HS-5 (cell line): Measurements from ENCODE around the gene SLC37A1.

Experiments
- DNase-seq: peaks from one replicate; pipeline ENCODE4 v3.0.0-alpha.2; 2012; ENCODE audit warnings: low read depth

Gene SLC37A1

DNA sequence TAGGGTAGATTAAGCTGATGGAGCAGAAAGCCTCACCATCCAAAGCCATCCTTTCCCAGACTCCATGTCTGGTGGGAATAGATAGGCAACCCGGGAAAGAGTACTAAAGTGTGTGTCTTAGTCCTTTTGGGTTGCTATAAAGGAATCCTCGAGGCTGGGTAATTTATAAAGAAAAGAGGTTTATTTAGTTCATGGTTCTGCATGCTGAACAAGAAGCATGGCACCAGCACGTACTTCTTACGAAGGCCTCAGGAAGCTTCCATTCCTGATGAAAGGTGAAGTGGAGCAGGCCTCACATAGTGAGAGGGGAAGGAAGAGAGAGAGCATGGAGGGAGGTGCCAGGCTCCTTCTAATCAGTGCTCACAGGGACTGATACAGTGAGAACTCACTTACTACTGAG is 6.2 kb upstream of the SLC37A1 start:
- no peak for DNase-seq

DNA sequence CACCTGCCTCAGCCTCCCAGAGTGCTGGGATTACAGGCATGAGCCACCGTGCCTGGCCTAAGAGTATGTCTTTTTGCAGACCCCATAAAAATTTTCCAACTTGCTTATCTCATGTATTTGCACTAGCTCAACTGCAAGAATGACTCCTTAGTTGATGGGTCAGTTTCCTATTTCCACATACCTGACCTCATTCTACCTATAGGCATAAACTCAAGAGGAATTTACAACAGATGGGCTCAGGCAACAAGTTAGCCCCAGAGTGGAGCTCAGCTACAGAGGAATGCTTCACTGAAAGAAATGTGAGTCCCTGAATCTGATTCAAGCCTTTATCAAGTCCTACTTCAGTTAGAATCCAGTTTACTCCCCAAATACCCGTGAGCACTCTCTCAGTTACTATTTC is 5.3 kb upstream of the SLC37A1 start:
- no peak for DNase-seq

DNA sequence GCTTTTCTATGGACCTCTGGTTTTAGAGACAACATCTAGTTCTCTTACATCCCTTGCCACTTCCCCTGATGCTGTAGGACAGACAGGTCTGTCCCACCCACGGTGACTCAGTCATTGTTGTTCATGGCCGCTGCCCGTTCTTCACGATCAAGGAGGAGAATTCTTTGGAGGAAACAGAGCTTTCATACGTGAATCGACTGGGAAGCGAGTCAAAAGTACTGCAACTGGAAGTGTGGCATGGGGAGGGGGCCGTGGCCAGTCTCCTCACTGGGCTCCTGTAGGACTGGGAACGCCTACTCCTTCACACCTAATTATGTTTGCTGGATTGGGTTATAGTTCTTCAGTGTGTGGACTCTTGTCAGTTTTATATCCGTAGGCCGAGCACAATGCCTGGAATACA is 4.4 kb upstream of the SLC37A1 start:
- DNase-seq, result no peak

- no peak for DNase-seq
These were observed 1.2 kb upstream of the SLC37A1 start for GRCh38 chr21:42512346-42513034.

- no peak for DNase-seq
These were observed 582 bp downstream of the SLC37A1 start for GRCh38 chr21:42513985-42514882.

DNA sequence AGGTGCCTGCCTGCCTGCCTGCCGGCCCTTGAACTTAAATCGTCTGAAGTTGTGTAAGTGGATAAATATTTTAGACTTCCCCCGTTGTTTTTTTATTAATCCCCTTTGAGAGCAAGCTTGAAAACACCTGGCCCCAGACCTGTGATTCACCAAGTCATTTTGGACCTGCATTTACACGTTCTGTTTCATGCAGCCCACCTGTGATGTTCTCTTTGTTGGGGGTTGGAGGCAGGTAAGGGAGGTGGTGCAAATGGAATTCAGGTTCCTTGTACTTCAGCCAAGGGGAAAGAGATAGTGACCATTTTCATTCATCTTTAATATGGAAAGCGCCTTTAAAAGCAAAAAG is 1.2 kb downstream of the SLC37A1 start:
- DNase-seq, result no peak

GRCh38 chr21:42515708-42516502 is 2.3 kb downstream of the SLC37A1 start:
- no peak for DNase-seq

DNA sequence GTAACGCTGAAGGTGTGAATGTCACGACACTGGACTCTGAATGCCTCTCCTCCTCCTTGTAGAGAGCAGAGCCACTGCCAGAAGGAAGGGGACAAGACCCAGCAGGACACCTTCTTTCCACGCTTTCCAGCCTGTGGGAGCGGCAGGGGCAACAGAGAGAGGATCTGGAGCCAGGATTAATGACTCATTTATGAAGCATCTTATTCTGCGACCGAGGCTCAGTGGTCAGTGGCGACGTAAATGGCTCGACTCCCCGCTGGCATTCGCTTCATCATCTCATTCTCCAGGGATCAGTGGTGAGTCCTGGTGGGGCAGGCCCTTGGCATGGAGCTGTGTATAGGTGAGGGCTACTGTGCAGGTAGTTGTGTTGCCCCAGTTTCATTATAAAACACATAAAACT is 4.6 kb downstream of the SLC37A1 start:
- DNase-seq, result no peak

GRCh38 chr21:42518626-42519025 is 5.0 kb downstream of the SLC37A1 start:
- DNase-seq, result no peak

GRCh38 chr21:42520628-42521253 is 7.1 kb downstream of the SLC37A1 start:
- no peak for DNase-seq

DNA sequence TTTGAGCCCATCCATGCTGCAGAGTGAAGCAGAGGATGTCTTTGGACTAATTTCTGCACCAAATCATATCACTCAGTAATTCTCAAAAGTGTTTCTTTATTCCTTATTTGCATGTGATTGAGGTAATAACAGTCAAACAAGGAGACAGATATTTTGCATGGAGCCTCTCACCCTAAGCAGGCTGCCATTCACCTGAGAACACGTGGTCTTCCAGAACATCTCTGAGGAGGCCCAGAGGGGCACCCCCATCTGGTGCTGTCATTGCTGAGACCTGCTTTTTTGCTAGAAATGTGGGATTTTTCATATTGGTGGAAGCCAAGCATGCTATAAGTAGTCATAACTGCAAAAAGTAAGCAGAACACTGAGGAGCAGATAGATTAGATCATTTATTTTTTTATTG is 7.7 kb downstream of the SLC37A1 start:
- DNase-seq, result no peak

DNA sequence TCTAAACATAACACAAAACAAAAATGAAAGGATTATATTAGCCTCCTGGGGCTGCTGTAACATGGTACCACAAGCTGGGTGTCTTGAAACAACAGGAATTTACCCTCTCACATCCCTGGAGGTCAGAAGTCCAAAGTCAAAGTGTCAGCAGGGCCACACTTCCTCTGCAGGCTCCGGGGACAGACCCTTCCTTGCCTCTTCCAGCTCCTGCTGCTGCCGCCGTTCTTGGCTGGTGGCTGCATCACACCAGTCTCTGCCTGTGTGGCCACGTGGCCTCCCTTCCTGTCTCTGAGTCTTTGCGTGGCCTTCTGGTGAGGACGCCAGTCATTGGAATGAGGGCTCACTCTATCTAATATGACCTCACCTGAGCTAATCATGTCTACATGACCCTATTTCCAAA is 8.2 kb downstream of the SLC37A1 start:
- DNase-seq, result no peak

GRCh38 chr21:42522271-42522670 is 8.6 kb downstream of the SLC37A1 start:
- no peak for DNase-seq

GRCh38 chr21:42522771-42523170 is 9.1 kb downstream of the SLC37A1 start:
- DNase-seq, result no peak

DNA sequence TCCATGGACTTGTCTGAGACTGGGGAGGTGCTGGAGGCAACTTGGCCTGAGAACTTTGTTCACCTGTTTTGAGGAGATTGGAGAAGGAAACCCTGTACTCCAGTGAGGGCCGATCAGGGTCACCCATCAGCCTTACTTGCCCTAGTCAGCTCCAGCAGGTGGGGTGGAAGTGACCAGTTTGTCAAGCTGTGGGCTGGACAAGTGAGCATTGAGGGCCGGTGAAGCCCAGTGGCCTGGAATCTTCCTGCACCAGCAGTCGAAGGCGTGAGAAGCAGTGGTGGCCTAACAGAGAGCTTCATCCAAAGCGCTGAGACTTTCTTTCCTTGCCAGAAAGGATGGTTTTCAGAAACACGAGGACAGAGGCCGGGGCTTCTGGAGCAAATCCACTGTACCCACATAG is 9.6 kb downstream of the SLC37A1 start:
- no peak for DNase-seq

- DNase-seq, result no peak
These were observed 10.3 kb downstream of the SLC37A1 start for GRCh38 chr21:42523941-42524340.

- no peak for DNase-seq
These were observed 10.8 kb downstream of the SLC37A1 start for GRCh38 chr21:42524341-42525028.

DNA sequence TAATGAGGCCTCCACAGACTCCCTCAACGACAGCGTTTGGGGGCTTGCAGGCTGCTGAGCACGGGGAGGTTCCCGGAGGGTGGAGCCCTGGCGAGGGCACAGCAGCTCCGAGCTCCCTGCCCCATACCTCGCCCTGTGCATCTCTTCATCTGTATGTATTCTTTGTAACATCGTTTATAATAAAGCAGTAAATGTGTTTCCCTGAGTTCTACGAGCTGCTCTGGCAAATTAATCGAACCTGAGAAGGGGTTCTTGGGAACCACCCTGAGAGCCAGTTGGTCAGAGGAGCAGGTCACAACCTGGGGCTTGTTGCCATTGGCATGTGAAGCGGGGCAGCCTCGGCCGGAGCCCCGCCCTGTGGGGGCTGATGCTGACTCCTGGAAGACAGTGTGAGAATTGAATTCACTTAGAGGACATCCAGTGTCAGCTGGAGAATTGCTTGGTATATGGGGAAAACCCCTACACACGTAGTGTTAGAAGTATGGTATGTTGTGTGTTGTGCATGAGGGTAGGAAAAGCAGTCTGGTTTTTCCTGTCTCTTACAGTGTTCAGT is 11.5 kb downstream of the SLC37A1 start:
- no peak for DNase-seq

DNA sequence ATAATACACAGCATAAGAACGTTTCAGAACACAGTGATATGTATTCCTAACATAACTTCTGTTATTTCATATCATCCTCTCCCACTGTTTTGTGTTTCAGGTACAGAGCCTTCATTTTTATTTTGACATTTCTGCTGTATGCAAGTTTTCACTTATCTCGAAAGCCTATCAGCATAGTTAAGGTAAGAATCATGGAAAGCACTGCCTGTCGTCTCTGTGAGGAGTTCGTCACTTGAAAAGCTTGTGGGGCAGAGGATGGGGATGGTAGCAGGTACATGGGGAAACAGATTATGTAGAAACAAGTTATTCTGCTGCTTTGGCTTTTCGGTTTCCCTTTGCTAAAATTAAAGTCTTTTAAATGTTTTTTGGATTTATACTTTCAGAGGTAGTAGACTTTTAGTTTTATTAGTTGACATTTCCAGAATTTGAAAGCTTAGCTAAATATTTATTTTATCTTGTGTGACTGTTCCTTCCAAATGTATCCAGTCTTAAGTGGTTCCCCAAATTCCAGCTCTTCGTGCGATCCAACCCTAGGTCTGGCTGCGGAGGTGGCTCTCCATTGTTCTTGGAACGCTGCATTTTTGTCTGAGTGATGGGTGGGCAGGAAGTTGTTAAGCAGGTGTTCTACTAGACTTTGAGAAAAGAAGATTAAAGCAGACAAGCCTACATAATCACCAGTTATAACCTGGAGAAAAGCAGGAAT is 12.2 kb downstream of the SLC37A1 start:
- DNase-seq, result no peak

DNA sequence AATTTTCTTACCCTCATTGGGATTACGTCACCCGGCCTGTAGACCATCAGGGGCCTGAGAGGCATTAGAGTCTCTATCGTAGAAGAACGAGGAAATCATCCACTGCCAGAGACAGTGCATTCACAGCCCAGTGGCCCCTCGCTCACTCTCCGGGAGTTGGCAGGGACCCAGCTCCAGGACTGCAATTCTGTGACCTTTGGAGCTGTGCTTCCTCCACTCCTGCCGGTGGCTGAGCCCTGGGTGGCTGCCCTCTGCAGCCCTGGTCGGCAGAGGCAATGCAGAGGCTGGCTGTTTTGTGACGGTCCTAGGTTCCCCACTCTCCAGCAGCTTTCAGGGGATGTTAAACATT is 12.7 kb downstream of the SLC37A1 start:
- no peak for DNase-seq

- DNase-seq, result no peak
These were observed 13.5 kb downstream of the SLC37A1 start for GRCh38 chr21:42527127-42527488.
